Trophoblast cell (in vitro differentiated cells and primary cell): ENCODE measurements around the gene SERPINE3.
A peak's percentile ranks its signal among the peaks of the same experiment; 100 is the strongest.

Source experiments
- DNase-seq, 2 donors: peaks; one replicate each; pipeline ENCODE4 v3.0.0-alpha.2; 2016
- H2AFZ ChIP-seq: 2 replicates; pipeline ENCODE4 v1.6.1; 2013; ENCODE audit warnings: low read length, moderate library complexity, mild to moderate bottlenecking; ENCODE audit not compliant: insufficient read depth, poor library complexity
- H2AK5ac ChIP-seq: 2 replicates; pipeline ENCODE4 v1.6.1; 2013; ENCODE audit warnings: mild to moderate bottlenecking, low read length
- H2BK120ac ChIP-seq: 2 replicates; pipeline ENCODE4 v1.6.1; 2013; ENCODE audit warnings: low read length, mild to moderate bottlenecking, moderate library complexity; ENCODE audit not compliant: insufficient read depth, poor library complexity
- H2BK12ac ChIP-seq: 2 replicates; pipeline ENCODE4 v1.6.1; 2013; ENCODE audit warnings: mild to moderate bottlenecking, low read length, moderate library complexity
- H2BK5ac ChIP-seq: 2 replicates; pipeline ENCODE4 v1.6.1; 2013; ENCODE audit warnings: low read length, low read depth, moderate library complexity, mild to moderate bottlenecking; ENCODE audit not compliant: poor library complexity
- H3K14ac ChIP-seq: 2 replicates; pipeline ENCODE4 v1.6.1; 2013; ENCODE audit warnings: mild to moderate bottlenecking, low read length
- H3K18ac ChIP-seq: 2 replicates; pipeline ENCODE4 v1.6.1; 2013; ENCODE audit warnings: mild to moderate bottlenecking, low read length
- H3K23ac ChIP-seq: 2 replicates; pipeline ENCODE4 v1.6.1; 2013; ENCODE audit warnings: low read length
- H3K27ac ChIP-seq: 2 replicates; pipeline ENCODE4 v1.5.1; 2013; ENCODE audit warnings: low read depth, mild to moderate bottlenecking, inconsistent platforms, low read length, moderate library complexity
- H3K27me3 ChIP-seq: 2 replicates; pipeline ENCODE4 v1.6.1; 2013; ENCODE audit warnings: inconsistent platforms, mild to moderate bottlenecking, low read length, moderate library complexity; ENCODE audit not compliant: insufficient read depth
- H3K36me3 ChIP-seq, 2 experiments: 1 replicate in 1 of 2; 2 replicates in 1 of 2; pipeline ENCODE4 v1.6.1; 2013; ENCODE audit warnings: low read length in 2 of 2, mild to moderate bottlenecking in 2 of 2, moderate library complexity in 1 of 2; ENCODE audit not compliant: insufficient read depth in 2 of 2, control insufficient read depth in 1 of 2
- H3K4ac ChIP-seq: 2 replicates; pipeline ENCODE4 v1.6.1; 2013; ENCODE audit warnings: low read depth, mild to moderate bottlenecking, low read length, moderate library complexity
- H3K4me1 ChIP-seq, 2 experiments: 1 replicate in 1 of 2; 2 replicates in 1 of 2; pipeline ENCODE4 v1.6.1; 2013; ENCODE audit warnings: low read length in 2 of 2, mild to moderate bottlenecking in 2 of 2, moderate library complexity in 1 of 2; ENCODE audit not compliant: insufficient read depth in 2 of 2, control insufficient read depth in 1 of 2
- H3K4me2 ChIP-seq: 2 replicates; pipeline ENCODE4 v1.6.1; 2013; ENCODE audit warnings: inconsistent platforms, mild to moderate bottlenecking, low read length, moderate library complexity
- H3K4me3 ChIP-seq: 2 replicates; pipeline ENCODE4 v1.5.1; 2013; ENCODE audit warnings: mild to moderate bottlenecking, low read depth, low read length, inconsistent platforms
- H3K79me1 ChIP-seq: one replicate; pipeline ENCODE4 v1.6.1; 2013; ENCODE audit warnings: low read length
- H3K79me2 ChIP-seq: 2 replicates; pipeline ENCODE4 v1.6.1; 2013; ENCODE audit warnings: low read length, mild to moderate bottlenecking; ENCODE audit not compliant: control insufficient read depth, insufficient read depth, poor library complexity
- H3K9ac ChIP-seq: 2 replicates; pipeline ENCODE4 v1.6.1; 2013; ENCODE audit warnings: mild to moderate bottlenecking, low read length
- H3K9me3 ChIP-seq: 2 replicates; pipeline ENCODE4 v1.6.1; 2013; ENCODE audit warnings: low read depth, mild to moderate bottlenecking, control low read depth, inconsistent platforms, low read length; ENCODE audit not compliant: insufficient read depth
- H4K12ac ChIP-seq: 2 replicates; pipeline ENCODE4 v1.6.1; 2013; ENCODE audit warnings: low read depth, mild to moderate bottlenecking, low read length, moderate library complexity
- H4K8ac ChIP-seq: 2 replicates; pipeline ENCODE4 v1.6.1; 2013; ENCODE audit warnings: low read depth, mild to moderate bottlenecking, low read length, moderate library complexity
- H4K91ac ChIP-seq: one replicate; pipeline ENCODE4 v1.6.1; 2013; ENCODE audit warnings: low read depth, mild to moderate bottlenecking, low read length, moderate library complexity
- WGBS: extraction: QIAGEN DNeasy Blood & Tissue Kit; methylation state at CpG from one replicate; pipeline ENCODE4 v1.1.7; 2013; ENCODE audit warnings: missing lambda C conversion rate; ENCODE audit not compliant: insufficient read length, insufficient coverage; ENCODE audit errors: extremely low coverage; 5-methylcytosine and 5-hydroxymethylcytosine counted together

SERPINE3 gene

DNA sequence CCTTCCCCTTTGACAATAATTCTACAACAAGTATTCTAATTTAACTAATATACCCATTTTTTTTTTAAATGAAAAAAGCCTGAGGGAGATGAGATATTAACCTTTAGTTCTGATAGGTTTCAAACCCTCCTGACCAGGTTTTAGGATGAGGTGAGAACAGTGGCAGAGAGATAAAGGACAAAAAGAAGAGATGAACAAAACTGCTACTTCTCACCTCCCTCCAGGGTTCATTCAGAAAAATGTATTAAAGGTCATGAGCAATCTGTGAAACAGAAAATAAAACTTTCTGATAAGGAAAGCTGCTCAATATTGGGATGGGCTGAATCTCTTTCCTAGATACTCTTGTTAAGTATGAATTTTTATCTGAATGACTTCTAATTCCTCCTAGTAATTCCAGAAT, 24.1 kb downstream of the SERPINE3 start:
- no peaks in the 10 kb centered on the region for H3K27me3 ChIP-seq
- H3K9ac ChIP-seq, result no peak overlapping the region
- no peak overlapping the region for H3K27ac ChIP-seq
- no peak overlapping the region for H4K12ac ChIP-seq
- H3K14ac ChIP-seq, result no peak overlapping the region
- H3K4ac ChIP-seq, result no peak overlapping the region
- H3K23ac ChIP-seq, result no peak overlapping the region
- H3K79me1 ChIP-seq, result no peaks in the 10 kb centered on the region
- H3K9me3 ChIP-seq, result no peaks in the 10 kb centered on the region
- H4K91ac ChIP-seq, result no peak overlapping the region
- no peaks in the 10 kb centered on the region for H3K79me2 ChIP-seq
- no peak for DNase-seq
- no peak overlapping the region for H3K4me3 ChIP-seq
- no peak overlapping the region for H2AFZ ChIP-seq
- H2BK5ac ChIP-seq, result no peak overlapping the region
- H2BK120ac ChIP-seq, result no peak overlapping the region
- H3K18ac ChIP-seq, result no peak overlapping the region
- H4K8ac ChIP-seq, result no peak overlapping the region
- no peaks in the 10 kb centered on the region for H3K4me1 ChIP-seq
- H2AK5ac ChIP-seq, result no peak overlapping the region
- H3K4me2 ChIP-seq, result no peak overlapping the region
- H3K36me3 ChIP-seq, result peaks cover 0 to 6% of the 10 kb centered on the region in 2 experiments
- H2BK12ac ChIP-seq, result no peak overlapping the region

DNA sequence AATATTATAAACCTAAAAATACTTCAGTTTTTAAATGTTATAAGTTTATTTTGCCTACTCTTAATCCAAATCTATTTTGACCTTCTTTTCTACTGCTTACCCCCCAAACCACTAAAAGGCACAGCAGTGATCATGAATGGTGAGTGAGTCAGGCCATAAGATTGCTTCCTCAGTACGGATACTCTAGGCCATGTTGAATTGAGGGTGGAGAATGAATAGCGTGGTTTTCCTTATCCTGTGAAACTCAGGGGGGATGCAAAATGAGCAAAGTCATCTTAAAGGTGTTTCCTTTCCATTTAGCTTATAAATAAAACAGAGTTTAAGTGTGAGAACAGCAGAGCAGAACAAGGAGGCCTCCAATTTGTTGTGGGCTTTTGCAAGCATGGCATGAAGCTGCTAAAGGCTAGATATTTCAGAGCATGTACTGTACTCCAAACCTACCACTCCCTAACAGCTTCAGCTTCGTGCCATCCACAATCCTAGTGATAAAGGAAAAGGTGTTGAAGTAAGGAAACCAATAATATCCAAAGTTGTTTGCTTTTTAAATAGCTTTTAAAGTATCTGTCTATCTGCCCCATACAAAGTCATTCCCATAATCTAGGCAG, 25.0 kb downstream of the SERPINE3 start:
- Histone ChIP-seq H3K9ac (no peak overlapping the region), H3K4ac (no peak overlapping the region), H3K79me1 (no peaks in the 10 kb centered on the region), H4K91ac (no peak overlapping the region), H2AK5ac (no peak overlapping the region), H4K8ac (no peak overlapping the region), H3K36me3 (peaks cover 0 to 9% of the 10 kb centered on the region in 2 experiments), H3K9me3 (no peaks in the 10 kb centered on the region), H3K27me3 (no peaks in the 10 kb centered on the region), H3K14ac (no peak overlapping the region), H2BK12ac (no peak overlapping the region), H3K4me3 (no peak overlapping the region), H3K18ac (no peak overlapping the region), H3K4me1 (no peaks in the 10 kb centered on the region), H3K79me2 (no peaks in the 10 kb centered on the region), H2AFZ (no peak overlapping the region), H3K23ac (no peak overlapping the region), H4K12ac (no peak overlapping the region), H3K4me2 (no peak overlapping the region), H2BK120ac (no peak overlapping the region), H3K27ac (no peak overlapping the region), H2BK5ac (no peak overlapping the region)
- DNase-seq, result no peak
- no CpG with 5 or more reads among the region's 3 CpGs for WGBS

DNA sequence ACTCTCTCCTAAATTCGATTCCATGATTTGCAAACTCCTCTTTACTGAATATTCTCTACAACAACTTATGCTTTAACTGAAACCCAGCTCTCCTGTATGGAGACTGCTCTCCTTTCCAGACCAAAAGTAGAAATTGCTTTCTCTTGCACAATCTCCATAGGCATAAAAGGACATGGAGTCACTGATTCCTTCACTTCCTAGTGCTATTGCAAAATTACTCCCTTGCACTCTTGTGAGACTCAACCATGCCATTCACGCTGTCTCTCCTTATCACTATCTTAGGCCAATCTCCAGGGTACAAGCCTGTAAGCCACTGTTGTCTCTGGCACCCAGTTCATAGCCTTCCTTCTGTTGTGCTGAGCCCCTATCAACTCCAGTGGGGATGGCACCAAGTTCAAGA, 30.6 kb downstream of the SERPINE3 start:
- Histone ChIP-seq H3K18ac (no peak overlapping the region), H2AFZ (no peak overlapping the region), H3K4me3 (no peak overlapping the region), H3K27ac (no peak overlapping the region), H3K23ac (no peak overlapping the region), H2BK12ac (no peak overlapping the region), H3K4me2 (no peak overlapping the region), H3K27me3 (no peaks in the 10 kb centered on the region), H3K14ac (no peak overlapping the region), H3K79me1 (no peaks in the 10 kb centered on the region), H3K9ac (no peak overlapping the region), H2BK5ac (no peak overlapping the region), H3K9me3 (no peaks in the 10 kb centered on the region), H4K12ac (no peak overlapping the region), H2AK5ac (no peak overlapping the region), H2BK120ac (no peak overlapping the region), H3K4ac (no peak overlapping the region), H4K91ac (no peak overlapping the region), H3K4me1 (peaks cover 0 to 3% of the 10 kb centered on the region in 2 experiments), H3K36me3 (peaks cover 6 to 25% of the 10 kb centered on the region in 2 experiments), H3K79me2 (no peaks in the 10 kb centered on the region), H4K8ac (no peak overlapping the region)
- WGBS, result 100% methylated on average over 1 of the region's 2 CpGs
- DNase-seq, result peak; percentile 19 to 82

DNA sequence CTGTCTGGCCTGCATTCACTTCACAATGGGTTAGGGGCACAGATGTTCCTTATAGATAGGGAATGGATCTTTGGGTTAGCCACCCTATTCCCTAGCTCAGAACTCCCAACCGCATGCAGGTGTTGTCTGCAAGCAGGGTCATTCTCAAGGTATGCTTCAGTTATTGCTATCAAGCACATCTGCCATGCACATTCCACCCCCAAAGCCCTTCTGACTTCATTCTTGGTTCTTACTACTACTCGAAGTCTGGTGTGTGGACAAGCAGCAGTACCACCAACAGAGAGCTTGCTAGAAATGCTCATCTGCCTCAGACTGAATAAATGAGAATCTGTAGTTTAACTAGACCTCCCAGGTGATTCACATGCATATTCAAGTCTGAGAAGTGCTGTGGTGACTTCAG, 31.3 kb downstream of the SERPINE3 start:
- no CpG with 5 or more reads among the region's 2 CpGs for whole genome bisulfite sequencing
- Histone ChIP-seq H3K14ac (no peak overlapping the region), H4K91ac (no peak overlapping the region)

More for the DNA sequence above, 31.3 kb downstream of the SERPINE3 start:
- no peak overlapping the region for H3K23ac ChIP-seq
- H4K8ac ChIP-seq, result no peak overlapping the region
- H3K18ac ChIP-seq, result no peak overlapping the region
- H4K12ac ChIP-seq, result no peak overlapping the region
- H3K9ac ChIP-seq, result no peak overlapping the region
- H3K27me3 ChIP-seq, result no peaks in the 10 kb centered on the region
- H2AFZ ChIP-seq, result no peak overlapping the region
- H3K79me1 ChIP-seq, result no peaks in the 10 kb centered on the region
- H3K4ac ChIP-seq, result no peak overlapping the region
- H3K9me3 ChIP-seq, result no peaks in the 10 kb centered on the region
- peaks cover 0 to 3% of the 10 kb centered on the region in 2 experiments for H3K4me1 ChIP-seq
- no peak overlapping the region for H2BK120ac ChIP-seq
- no peak overlapping the region for H3K4me3 ChIP-seq
- no peak overlapping the region for H2AK5ac ChIP-seq
- no peak overlapping the region for H3K4me2 ChIP-seq
- no peaks in the 10 kb centered on the region for H3K79me2 ChIP-seq
- no peak overlapping the region for H2BK5ac ChIP-seq
- peaks cover 9 to 28% of the 10 kb centered on the region in 2 experiments for H3K36me3 ChIP-seq
- no peak overlapping the region for H3K27ac ChIP-seq
- peak; percentile 58 to 79 for DNase-seq
- no peak overlapping the region for H2BK12ac ChIP-seq
